ENCODE measurements around the gene IL11RA.

Gene IL11RA

DNA sequence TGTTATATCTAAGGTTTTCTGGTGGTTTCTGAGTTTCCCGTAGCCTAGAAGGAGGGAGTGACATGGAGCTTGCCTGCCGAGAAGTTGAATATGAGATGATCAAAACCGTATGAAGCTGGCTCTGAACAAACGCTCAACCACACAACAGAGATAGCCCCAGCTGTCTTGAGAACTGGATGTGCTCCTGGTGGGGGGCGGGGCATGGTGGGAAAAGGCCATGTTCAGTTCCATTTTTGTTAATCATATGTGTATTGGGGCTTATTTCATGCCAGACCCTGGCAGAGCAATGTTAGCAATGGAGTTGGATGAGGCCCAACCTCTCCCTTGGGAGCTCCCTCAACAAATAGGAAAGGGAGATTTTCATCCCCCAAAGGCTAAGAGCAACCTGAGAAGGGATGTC is 34.2 kb downstream of the IL11RA start:
- no peaks in the 10 kb centered on the region for H3K36me3 ChIP-seq (ENCODE audit: control insufficient read depth, insufficient read depth, low read length)
- WGBS, 2 experiments = 96% methylated on average over 5 of the region's 5 CpGs
- H3K27ac ChIP-seq (ENCODE audit: insufficient read depth, low read depth, low read length, poor library complexity, severe bottlenecking) = no peak overlapping the region
- no peaks in the 10 kb centered on the region for H3K9me3 ChIP-seq (ENCODE audit: control insufficient read depth, low read length)
- no peaks in the 10 kb centered on the region for H3K4me1 ChIP-seq (ENCODE audit: control insufficient read depth, insufficient read depth, low read length)
- H3K4me3 ChIP-seq (ENCODE audit: insufficient read depth, low read depth, low read length) = no peak overlapping the region
- no peaks in the 10 kb centered on the region for H3K27me3 ChIP-seq (ENCODE audit: control insufficient read depth, insufficient read depth, low read length, poor library complexity, severe bottlenecking)

DNA sequence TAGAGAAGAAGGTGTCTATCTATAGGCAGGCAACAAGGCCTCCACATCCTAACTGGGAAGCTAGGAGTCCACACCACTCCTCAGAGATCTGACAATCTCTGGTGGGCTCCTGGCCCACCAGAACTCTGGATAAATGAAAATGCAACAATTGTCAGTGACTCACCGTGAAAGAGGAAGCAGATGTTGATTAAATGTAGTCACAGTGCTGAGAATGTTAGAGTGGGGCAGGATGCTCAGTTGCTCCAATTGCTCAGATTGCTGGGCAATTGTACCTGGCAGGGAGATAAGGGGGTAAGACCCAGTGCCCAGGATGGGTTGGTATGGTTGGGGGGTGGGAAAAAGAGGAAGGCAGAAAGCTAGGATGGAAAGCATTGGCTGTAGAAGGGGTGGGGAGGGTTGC is 34.7 kb downstream of the IL11RA start:
- Histone ChIP-seq H3K36me3 (ENCODE audit: control insufficient read depth, insufficient read depth, low read length) (no peaks in the 10 kb centered on the region), H3K4me1 (ENCODE audit: control insufficient read depth, insufficient read depth, low read length) (no peaks in the 10 kb centered on the region), H3K9me3 (ENCODE audit: control insufficient read depth, low read length) (no peaks in the 10 kb centered on the region), H3K27me3 (ENCODE audit: control insufficient read depth, insufficient read depth, low read length, poor library complexity, severe bottlenecking) (no peaks in the 10 kb centered on the region), H3K27ac (ENCODE audit: insufficient read depth, low read depth, low read length, poor library complexity, severe bottlenecking) (no peak overlapping the region), H3K4me3 (ENCODE audit: insufficient read depth, low read depth, low read length) (no peak overlapping the region)
- 93 to 95% methylated on average over 1 of the region's 1 CpG for WGBS, 2 experiments

DNA sequence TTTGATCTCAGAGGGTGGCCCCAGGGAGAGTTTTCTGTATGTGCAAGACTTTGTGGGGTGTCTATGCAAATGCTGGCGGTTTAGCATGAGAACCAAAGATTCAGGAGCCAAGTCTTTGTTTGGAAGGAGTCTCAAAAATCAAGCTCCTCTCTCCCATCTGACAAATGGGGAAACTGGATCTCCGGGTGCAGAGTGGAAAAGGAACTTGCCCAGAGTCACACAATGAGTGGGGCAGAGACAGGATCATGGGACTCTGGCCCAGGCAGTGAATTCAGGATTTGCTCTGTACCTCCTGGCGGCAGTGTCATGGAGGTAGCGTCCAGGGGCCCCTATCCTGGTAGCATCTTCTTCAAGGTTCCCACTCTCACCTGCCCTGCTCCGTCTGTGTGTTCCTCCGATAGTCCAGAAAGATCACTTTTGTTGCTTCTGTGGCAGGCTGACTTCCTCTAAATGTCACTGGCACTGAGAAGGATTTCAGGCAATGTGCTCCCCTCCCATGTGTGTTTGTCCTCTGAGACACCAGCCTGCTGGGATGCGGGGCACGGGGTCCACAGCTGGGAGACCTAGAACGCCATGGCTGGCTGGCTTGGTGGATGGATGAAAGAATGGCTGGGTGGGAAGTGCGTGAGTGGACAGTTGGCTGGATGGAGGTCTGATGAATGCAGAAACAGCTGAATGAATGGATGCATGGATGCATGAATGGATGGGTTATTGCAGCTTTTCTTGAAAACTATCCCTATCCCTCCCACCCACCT is 35.5 kb downstream of the IL11RA start:
- H3K36me3 ChIP-seq (ENCODE audit: control insufficient read depth, insufficient read depth, low read length) = no peaks in the 10 kb centered on the region
- no peak overlapping the region for H3K27ac ChIP-seq (ENCODE audit: insufficient read depth, low read depth, low read length, poor library complexity, severe bottlenecking)
- no peak overlapping the region for H3K4me3 ChIP-seq (ENCODE audit: insufficient read depth, low read depth, low read length)
- H3K27me3 ChIP-seq (ENCODE audit: control insufficient read depth, insufficient read depth, low read length, poor library complexity, severe bottlenecking) = no peaks in the 10 kb centered on the region
- H3K9me3 ChIP-seq (ENCODE audit: control insufficient read depth, low read length) = no peaks in the 10 kb centered on the region
- H3K4me1 ChIP-seq (ENCODE audit: control insufficient read depth, insufficient read depth, low read length) = no peaks in the 10 kb centered on the region
- WGBS, 2 experiments = 87 to 91% methylated on average over 10 of the region's 10 CpGs

DNA sequence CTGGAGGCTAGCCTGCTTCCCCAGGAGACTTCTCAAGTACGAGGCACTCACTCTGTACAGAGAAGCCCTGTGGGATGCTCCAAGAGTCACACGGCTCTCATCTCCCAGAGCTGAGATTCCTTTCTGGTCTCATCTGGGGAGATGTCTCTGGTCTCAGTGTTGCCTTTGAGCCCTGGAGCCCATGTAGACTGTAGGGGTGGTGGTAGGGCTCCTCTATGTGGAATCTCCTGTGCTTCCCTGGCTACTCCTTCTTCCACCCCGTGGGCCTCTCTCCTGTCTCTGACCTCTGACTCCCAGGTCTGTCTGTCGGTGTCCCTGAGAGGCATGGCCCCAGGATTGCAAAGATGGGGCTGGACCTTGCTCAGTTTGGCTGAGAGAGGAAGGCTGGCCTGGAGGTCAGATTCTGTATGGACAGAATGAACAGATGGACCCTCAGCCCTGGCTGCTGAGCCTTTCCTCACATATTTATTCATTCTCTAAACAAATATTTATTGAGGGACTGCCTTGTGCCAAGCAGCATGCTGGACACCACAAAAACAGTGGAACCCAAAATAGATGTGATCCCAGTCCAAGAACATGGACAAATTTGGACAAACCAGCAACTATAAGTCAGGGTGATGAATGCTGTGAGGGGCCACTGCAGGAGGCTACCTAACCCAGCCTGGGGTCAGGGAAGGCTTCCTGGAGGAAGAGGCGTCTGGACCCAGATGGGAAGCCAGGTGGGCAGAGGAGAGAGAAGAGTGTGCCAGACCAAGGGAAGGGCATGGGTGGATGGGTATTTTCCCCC is 36.5 kb downstream of the IL11RA start:
- Histone ChIP-seq H3K27me3 (ENCODE audit: control insufficient read depth, insufficient read depth, low read length, poor library complexity, severe bottlenecking) (no peaks in the 10 kb centered on the region), H3K4me3 (ENCODE audit: insufficient read depth, low read depth, low read length) (no peak overlapping the region), H3K9me3 (ENCODE audit: control insufficient read depth, low read length) (no peaks in the 10 kb centered on the region), H3K27ac (ENCODE audit: insufficient read depth, low read depth, low read length, poor library complexity, severe bottlenecking) (no peak overlapping the region), H3K4me1 (ENCODE audit: control insufficient read depth, insufficient read depth, low read length) (no peaks in the 10 kb centered on the region), H3K36me3 (ENCODE audit: control insufficient read depth, insufficient read depth, low read length) (no peaks in the 10 kb centered on the region)
- 92 to 93% methylated on average over 5 of the region's 5 CpGs for WGBS, 2 experiments

DNA sequence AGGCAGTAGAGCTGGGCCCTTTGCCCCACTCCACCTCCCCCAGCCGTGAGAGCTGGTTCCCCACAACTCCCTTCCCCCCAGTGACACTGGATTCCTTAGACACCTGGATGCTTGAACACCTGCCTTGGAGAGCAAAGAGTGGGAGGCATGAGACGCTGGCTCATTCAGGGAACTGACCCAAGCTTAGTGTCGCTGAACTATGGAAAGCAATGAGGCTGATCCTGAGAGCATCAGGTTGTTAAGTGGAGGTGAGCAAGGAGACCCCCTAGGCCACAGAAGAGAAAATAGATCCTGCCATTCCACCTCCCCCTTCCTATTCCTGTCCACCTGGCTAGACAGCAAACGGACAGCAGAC is 37.1 kb downstream of the IL11RA start:
- H3K36me3 ChIP-seq (ENCODE audit: control insufficient read depth, insufficient read depth, low read length) = no peaks in the 10 kb centered on the region
- no peaks in the 10 kb centered on the region for H3K9me3 ChIP-seq (ENCODE audit: control insufficient read depth, low read length)
- H3K4me3 ChIP-seq (ENCODE audit: insufficient read depth, low read depth, low read length) = no peak overlapping the region
- H3K27ac ChIP-seq (ENCODE audit: insufficient read depth, low read depth, low read length, poor library complexity, severe bottlenecking) = no peak overlapping the region
- WGBS, 2 experiments = 90 to 92% methylated on average over 4 of the region's 4 CpGs
- no peaks in the 10 kb centered on the region for H3K27me3 ChIP-seq (ENCODE audit: control insufficient read depth, insufficient read depth, low read length, poor library complexity, severe bottlenecking)
- no peaks in the 10 kb centered on the region for H3K4me1 ChIP-seq (ENCODE audit: control insufficient read depth, insufficient read depth, low read length)

DNA sequence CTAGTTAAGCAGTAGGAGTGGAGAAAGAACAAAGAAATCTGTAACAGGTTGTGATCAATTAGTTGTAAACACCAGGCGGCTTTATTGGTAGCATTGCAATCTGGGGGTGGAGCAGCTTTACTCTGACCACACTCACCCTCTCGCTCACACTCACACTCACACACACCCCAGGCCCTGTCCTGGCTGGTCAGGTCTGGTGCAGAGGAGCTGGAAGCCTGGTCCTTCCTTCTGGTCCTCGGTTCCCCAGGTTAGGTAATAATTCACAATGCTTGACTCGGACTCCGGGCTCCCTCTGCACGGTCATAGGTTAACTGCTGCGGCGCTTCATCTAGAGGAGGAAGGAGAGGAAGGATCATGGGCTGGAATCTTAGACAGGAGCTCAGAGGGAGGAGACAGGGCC is 37.5 kb downstream of the IL11RA start:
- Histone ChIP-seq H3K36me3 (ENCODE audit: control insufficient read depth, insufficient read depth, low read length) (no peaks in the 10 kb centered on the region), H3K27ac (ENCODE audit: insufficient read depth, low read depth, low read length, poor library complexity, severe bottlenecking) (no peak overlapping the region), H3K27me3 (ENCODE audit: control insufficient read depth, insufficient read depth, low read length, poor library complexity, severe bottlenecking) (no peaks in the 10 kb centered on the region), H3K4me1 (ENCODE audit: control insufficient read depth, insufficient read depth, low read length) (no peaks in the 10 kb centered on the region), H3K9me3 (ENCODE audit: control insufficient read depth, low read length) (no peaks in the 10 kb centered on the region), H3K4me3 (ENCODE audit: insufficient read depth, low read depth, low read length) (no peak overlapping the region)
- WGBS, 2 experiments = 94 to 97% methylated on average over 8 of the region's 8 CpGs

DNA sequence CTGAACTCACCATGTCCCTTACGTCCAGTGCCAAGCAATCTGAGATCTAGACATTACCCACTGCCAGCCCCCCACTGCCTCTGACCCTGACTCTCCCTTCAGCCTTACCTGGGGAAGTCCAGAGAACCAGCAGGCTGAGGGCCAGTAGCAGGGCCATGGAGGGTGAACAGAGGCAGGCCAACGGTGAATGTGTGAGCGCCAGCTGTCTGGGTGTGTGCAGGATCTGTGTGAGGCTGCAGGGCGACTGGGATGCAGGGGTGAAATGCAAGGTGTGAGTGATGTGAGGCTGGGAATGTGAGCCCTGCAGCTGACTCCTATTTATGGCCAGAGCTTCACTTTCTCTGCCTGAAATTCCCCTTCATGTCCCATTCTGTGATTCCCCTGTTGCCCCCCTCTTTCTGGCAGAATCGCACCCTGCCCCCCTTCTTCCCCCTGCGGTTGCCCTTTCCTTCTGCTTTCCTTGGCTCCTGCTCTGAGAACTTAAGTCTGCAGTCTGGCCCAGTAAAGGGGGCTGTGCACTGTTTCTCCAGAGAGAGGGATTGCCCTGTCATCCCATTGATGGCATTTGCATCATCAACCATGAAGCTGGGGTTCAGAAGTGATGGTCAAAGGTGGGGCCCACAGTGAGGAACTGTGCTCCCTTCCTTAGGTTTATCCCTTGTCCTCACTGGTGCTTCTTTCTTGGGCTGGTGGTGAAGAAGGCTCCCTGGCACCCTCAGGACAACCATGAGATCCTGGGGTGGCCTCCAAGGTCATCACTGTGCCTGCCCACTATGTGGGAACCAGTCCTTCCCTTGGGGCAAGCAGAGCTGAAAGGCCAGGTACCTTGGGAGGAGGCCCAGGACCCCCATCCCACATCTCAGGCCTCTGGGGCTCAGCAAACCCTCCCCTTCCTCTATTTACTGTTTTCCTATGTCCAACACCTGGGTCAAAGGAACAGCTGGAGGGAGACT is 39.3 kb downstream of the IL11RA start, which contains the start of gene CCL19:
CCL19 (minus strand) TSS at position 294 of the 953 bp plus-strand sequence; CDS start at position 157, 137 bp downstream.
- H3K27me3 ChIP-seq (ENCODE audit: control insufficient read depth, insufficient read depth, low read length, poor library complexity, severe bottlenecking) = no peaks in the 10 kb centered on the region

DNA sequence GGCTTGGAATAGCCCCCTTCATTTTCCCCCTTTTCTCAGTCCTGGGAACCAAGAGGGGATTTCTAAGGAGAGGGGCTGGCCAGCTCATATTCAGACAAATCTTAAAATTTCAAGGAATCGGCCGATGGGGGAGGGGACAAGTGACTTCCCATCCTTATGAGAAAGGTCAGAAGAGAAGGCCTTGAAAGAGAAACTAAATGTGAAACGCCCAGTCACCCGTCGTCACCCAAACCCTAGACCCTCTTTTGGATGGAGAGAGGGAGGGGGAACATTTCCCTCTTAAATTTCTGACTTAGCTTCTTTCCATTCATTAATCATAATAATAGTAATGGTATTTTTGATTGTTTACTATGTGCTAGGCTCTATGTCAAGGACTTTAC is 39.9 kb downstream of the IL11RA start:
- WGBS, 2 experiments = 94 to 99% methylated on average over 5 of the region's 5 CpGs
- no peaks in the 10 kb centered on the region for H3K36me3 ChIP-seq (ENCODE audit: control insufficient read depth, insufficient read depth, low read length)
- no peaks in the 10 kb centered on the region for H3K27me3 ChIP-seq (ENCODE audit: control insufficient read depth, insufficient read depth, low read length, poor library complexity, severe bottlenecking)
- no peaks in the 10 kb centered on the region for H3K4me1 ChIP-seq (ENCODE audit: control insufficient read depth, insufficient read depth, low read length)
- H3K27ac ChIP-seq (ENCODE audit: insufficient read depth, low read depth, low read length, poor library complexity, severe bottlenecking) = no peak overlapping the region
- no peaks in the 10 kb centered on the region for H3K9me3 ChIP-seq (ENCODE audit: control insufficient read depth, low read length)
- H3K4me3 ChIP-seq (ENCODE audit: insufficient read depth, low read depth, low read length) = no peak overlapping the region

More for the DNA sequence above, 39.3 kb downstream of the IL11RA start, which contains the start of gene CCL19:
- 86 to 89% methylated on average over 6 of the region's 6 CpGs for WGBS, 2 experiments
- no peak within 1 kb of the TSS for H3K27ac ChIP-seq (ENCODE audit: insufficient read depth, low read depth, low read length, poor library complexity, severe bottlenecking)
- H3K4me1 ChIP-seq (ENCODE audit: control insufficient read depth, insufficient read depth, low read length) = no peaks in the 10 kb centered on the region
- H3K9me3 ChIP-seq (ENCODE audit: control insufficient read depth, low read length) = no peaks in the 10 kb centered on the region
- no peaks in the 10 kb centered on the region for H3K36me3 ChIP-seq (ENCODE audit: control insufficient read depth, insufficient read depth, low read length)
- no peak within 1 kb of the TSS for H3K4me3 ChIP-seq (ENCODE audit: insufficient read depth, low read depth, low read length)

DNA sequence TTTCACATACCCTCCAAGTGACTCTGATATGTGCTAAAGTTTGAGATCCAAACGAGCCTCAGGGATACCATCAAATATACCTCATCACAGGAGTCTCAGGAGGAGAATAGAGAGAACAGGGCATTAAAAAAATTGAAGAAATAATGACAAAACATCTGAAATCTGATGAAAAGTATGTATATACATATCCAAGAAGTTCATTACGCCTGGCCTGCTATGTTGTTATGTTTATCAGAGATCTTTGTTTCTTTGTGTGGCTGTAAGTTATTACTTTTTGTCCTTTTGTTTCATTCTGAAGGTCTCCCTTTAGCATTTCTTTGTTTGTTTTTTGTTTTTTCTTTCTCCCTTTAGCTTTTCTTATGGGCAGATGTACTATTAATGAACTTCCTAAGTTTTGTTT is 41.6 kb downstream of the IL11RA start:
- Histone ChIP-seq H3K4me3 (ENCODE audit: insufficient read depth, low read depth, low read length) (no peak overlapping the region), H3K36me3 (ENCODE audit: control insufficient read depth, insufficient read depth, low read length) (no peaks in the 10 kb centered on the region), H3K27ac (ENCODE audit: insufficient read depth, low read depth, low read length, poor library complexity, severe bottlenecking) (no peak overlapping the region), H3K27me3 (ENCODE audit: control insufficient read depth, insufficient read depth, low read length, poor library complexity, severe bottlenecking) (no peaks in the 10 kb centered on the region), H3K9me3 (ENCODE audit: control insufficient read depth, low read length) (no peaks in the 10 kb centered on the region), H3K4me1 (ENCODE audit: control insufficient read depth, insufficient read depth, low read length) (no peaks in the 10 kb centered on the region)
- WGBS, 2 experiments = 92 to 98% methylated on average over 2 of the region's 2 CpGs

DNA sequence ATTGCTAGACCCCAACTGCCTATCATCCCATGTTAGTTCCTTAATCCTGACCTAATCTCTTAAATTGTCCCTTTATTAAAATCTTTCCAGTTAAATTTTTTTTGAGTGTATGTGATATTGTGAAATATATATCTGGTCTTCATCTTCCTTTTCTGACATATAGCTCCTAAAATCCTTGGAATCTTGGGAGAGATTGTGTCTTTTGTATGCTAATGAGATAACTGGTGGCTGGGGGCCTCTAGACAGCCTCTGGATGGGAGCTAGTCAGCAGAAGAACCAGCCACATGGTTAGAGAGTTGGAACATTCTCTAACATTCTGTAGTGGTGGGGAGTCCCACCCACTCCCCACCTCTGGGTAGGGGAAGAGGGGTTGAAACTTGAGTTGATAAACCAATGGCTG is 42.8 kb downstream of the IL11RA start:
- Histone ChIP-seq H3K9me3 (ENCODE audit: control insufficient read depth, low read length) (no peaks in the 10 kb centered on the region), H3K36me3 (ENCODE audit: control insufficient read depth, insufficient read depth, low read length) (no peaks in the 10 kb centered on the region), H3K4me1 (ENCODE audit: control insufficient read depth, insufficient read depth, low read length) (no peaks in the 10 kb centered on the region), H3K27ac (ENCODE audit: insufficient read depth, low read depth, low read length, poor library complexity, severe bottlenecking) (no peak overlapping the region), H3K4me3 (ENCODE audit: insufficient read depth, low read depth, low read length) (no peak overlapping the region), H3K27me3 (ENCODE audit: control insufficient read depth, insufficient read depth, low read length, poor library complexity, severe bottlenecking) (peaks cover 12% of the 10 kb centered on the region)
